Measurements from ENCODE around the gene CACNA1A.
"Not testable (repeated sequence)": the region's sequence is repeated elsewhere in the genome, so short reads cannot be mapped to it uniquely, and the experiment has no call there.

CACNA1A gene

DNA sequence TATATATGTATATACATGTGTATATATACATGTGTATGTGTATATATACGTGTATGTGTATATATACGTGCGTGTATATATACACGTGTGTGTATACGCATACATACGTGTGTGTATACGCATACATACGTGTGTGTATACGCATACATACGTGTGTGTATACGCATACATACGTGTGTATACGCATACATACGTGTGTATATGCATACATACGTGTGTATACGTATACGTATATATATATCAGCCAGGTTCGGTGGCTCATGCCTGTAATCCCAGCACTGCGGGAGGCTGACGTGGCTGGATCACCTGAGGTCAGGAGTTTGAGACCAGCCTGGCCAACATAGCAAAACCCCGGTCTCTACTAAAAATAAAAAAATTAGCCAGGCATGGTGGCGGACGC lies 321.4 kb downstream of the CACNA1A start:
- H3K27ac ChIP-seq, H3K4me3 ChIP-seq: not testable (repeated sequence)

DNA sequence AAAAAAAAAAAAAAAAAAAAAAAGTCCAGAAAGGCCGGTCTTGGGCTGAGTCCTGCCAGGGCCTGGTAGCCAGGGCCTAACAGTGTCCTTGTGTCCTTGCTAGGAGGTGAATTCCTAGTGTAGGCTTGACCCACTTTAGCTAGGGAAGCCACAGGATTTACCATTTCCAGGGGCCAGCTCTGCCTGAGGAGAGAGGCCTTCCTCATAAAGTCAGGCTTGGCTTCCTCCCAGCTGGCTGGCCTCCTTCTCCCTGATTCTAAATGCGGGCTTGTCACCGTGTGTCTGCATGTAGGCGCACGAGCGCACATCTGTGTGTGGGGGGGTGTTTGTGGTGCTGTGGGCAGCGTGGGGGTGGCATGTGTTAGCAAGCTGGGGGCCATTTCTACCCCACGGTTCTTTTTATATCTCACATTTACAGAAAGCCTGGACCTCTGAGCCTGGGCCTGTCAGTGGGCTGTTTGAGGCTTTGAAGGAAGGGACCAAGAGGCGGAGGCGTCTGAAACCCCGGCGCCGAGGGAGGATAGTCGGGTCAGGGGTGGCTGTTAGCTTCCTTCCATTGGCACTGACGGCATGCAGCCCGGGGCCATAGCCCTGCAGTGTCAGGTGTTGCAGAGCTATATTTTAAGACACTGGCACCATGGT lies 324.4 kb downstream of the CACNA1A start:
- Histone ChIP-seq H3K4me3 (no peak overlapping the region), H3K27ac (peak overlapping the region in 13 of 21 experiments; percentile 0 to 81 (median 51))

DNA sequence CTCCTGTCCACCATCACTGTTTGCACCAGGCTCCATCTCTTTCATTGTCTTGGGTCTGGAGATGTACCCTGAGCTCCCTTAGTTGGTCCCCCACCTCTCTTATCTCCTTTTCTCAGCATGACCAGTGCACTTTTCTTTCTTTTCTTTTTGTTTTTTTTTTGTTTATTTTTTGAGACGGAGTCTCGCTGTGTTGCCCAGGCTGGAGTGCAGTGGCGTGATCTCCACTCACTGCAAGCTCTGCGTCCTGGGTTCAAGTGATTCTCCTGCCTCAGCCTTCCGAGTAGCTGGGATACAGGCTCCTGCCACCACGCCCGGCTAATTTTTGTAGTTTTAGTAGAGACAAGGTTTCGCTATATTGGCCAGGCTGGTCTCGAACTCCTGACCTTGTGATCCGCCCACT lies 328.0 kb downstream of the CACNA1A start:
- not testable (repeated sequence) for H3K4me3 ChIP-seq, H3K27ac ChIP-seq

DNA sequence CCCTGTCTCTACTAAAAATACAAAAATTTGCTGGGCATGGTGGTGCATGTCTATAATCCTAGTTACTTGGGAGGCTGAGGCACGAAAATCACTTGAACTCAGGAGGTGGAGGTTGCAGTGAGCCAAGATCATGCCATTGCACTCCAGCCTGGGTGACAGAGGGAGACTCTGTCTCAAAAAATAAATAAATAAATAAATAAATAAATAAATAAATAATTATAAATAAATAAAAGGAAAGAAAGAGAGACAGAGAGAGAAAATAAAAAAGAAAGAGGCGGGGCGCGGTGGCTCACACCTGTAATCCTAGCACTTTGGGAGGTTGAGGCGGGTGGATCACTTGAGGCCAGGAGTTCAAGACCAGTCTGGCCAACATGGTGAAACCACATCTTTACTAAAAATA lies 328.7 kb downstream of the CACNA1A start:
- not testable (repeated sequence) for H3K27ac ChIP-seq

DNA sequence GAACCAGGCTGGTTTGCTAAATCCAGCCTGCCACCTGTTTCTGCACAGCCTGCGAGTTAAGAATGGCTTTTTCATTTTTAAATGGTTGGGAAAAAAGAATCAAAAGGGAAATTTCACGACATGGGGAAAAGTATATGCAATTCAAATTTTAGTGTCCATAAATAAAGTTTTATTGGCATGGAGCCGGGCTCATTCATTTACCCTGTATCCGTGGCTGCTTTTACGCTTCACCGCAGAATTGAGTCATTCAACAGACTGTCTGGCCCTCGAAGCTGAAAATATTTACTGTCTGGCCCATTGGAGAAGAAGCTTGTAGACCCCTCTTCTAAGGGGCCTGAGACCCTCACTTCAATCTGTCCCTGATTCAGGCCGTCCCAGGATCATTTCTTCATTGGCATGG lies 329.9 kb downstream of the CACNA1A start:
- Histone ChIP-seq H3K27ac (no peak overlapping the region), H3K4me3 (no peak overlapping the region)

More for the DNA sequence above, 328.7 kb downstream of the CACNA1A start:
- not testable (repeated sequence) for H3K4me3 ChIP-seq

DNA sequence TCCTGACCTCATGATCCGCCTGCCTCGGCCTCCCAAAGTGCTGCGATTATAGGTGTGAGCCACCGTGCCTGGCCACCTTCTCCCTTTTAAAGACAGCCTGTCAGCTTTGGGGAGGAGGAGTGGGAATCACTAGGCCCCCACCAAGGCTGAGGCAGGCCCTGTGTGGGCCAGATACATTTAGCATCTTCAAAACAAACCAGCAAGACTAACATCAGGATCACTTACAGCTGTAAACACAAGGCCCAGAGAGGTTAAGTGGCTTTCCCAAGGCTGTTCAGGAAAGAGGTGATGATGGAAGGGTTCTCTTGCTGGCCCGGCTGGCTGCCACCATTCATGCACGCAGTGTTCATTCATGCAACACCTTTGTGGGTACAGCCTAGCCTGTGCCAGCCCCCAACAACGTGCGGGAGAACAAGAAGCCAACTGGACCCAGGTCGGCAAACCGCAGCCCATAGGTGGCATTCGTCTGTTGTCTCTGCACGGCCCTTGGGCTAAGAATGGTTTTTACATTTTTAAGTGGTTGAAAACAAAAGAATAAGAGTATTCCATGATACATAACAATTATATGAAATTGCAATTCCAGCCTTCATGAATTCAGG lies 333.0 kb downstream of the CACNA1A start:
- peak overlapping the region in 20 of 21 experiments; percentile 65 to 97 (median 86) for H3K27ac ChIP-seq
- no peak overlapping the region for H3K4me3 ChIP-seq

DNA sequence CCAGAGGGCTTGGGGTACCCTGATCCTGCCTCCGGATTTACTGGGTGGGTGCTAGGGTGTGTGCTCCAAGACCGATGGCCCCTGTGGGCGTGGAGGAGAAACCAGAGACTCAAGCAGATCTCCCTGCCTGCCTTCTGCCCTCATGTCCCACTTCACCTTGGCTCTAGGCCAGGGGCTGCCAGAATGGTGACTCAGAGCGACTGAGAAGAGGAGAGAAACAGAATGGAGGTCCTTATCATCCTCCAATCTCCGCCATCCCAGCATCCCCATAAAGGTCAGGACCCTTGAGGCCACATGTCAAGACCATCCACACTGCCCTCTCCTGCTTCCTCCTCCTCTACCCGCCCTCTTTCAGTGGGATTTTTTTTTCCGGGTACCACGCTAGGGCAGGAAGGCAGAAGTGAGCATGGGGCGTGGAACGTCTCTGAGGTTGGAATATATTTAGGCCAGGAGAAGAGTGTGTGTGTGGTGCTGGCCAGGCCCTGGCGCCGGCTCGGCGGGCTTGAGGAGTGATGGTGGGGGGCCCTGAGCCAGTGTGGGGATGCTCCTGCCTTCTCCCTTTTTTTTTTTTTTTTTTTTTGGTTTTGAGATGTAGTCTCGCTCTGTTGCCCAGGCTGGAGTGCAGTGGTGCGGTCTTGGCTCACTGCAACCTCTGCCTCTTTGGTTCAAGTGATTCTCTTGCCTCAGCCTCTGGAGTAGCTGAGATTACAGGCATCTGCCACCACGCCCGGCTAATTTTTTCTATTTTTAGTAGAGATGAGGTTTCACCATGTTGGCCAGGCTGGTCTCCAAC lies 333.7 kb downstream of the CACNA1A start:
- peak overlapping the region in 20 of 21 experiments; percentile 65 to 97 (median 86) for H3K27ac ChIP-seq

DNA sequence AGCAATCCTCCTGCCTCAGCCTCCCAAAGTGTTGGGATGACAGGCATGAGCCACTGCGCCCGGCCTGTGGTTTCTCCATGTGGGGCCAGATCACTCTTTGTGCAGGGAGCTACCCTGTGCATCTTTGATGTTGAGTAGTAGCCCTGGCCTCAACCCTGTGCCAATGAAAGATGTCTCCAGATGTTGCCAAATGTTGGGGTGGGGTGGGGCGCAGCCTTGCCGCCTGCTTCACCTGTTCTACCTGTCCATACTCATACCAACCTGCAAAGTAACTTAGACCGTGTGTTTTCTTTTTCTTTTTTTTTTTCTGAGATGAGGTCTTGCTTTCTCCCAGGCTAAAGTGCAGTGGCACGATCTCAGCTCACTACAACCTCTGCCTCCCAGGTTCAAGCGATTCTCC lies 335.1 kb downstream of the CACNA1A start:
- Histone ChIP-seq H3K4me3 (no peak overlapping the region), H3K27ac (peak overlapping the region in 20 of 21 experiments; percentile 49 to 97 (median 92))

More for the DNA sequence above, 333.7 kb downstream of the CACNA1A start:
- peak overlapping the region in 1 of 7 experiments; percentile 4 for H3K4me3 ChIP-seq

DNA sequence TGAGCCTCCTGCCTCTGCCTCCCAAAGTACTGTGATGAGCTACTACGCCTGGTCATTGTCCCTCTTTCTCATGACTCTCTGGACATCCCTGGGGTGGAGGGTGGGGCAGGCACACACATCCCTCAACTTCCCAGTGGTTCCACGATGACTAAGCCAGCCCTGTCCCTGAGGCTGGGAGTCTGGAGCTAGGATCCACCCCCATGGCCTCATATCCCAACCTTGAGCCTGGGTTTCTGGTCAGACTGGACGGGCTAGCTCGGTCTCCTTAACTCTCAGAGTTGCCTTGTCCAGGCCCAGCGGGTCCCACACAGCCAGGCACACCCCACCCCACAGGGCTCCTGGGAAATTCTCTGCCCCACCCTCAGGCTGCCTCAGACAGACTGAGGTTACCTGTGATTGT lies 336.5 kb downstream of the CACNA1A start:
- no peak overlapping the region for H3K4me3 ChIP-seq
- peak overlapping the region in 20 of 21 experiments; percentile 49 to 97 (median 93) for H3K27ac ChIP-seq

DNA sequence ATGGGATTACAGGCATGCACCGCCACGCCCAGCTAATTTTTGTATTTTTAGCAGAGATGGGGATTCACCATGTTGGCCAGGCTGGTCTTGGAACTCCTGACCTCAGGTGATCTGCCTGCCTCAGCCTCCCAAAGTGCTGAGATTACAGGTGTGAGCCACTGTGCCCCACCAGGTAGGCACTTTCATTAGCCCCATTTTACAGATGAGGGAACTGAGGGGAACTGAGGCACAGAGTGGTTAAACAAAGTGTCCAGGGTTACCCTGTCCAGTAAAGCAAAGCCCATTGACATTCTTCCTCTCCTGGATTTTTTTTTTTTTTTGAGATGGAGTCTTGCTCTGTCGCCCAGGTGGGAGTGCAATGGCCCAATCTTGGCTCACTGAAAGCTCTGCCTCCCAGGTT lies 340.1 kb downstream of the CACNA1A start:
- peak overlapping the region in 18 of 21 experiments; percentile 1 to 97 (median 94) for H3K27ac ChIP-seq
- H3K4me3 ChIP-seq = not testable (repeated sequence)

DNA sequence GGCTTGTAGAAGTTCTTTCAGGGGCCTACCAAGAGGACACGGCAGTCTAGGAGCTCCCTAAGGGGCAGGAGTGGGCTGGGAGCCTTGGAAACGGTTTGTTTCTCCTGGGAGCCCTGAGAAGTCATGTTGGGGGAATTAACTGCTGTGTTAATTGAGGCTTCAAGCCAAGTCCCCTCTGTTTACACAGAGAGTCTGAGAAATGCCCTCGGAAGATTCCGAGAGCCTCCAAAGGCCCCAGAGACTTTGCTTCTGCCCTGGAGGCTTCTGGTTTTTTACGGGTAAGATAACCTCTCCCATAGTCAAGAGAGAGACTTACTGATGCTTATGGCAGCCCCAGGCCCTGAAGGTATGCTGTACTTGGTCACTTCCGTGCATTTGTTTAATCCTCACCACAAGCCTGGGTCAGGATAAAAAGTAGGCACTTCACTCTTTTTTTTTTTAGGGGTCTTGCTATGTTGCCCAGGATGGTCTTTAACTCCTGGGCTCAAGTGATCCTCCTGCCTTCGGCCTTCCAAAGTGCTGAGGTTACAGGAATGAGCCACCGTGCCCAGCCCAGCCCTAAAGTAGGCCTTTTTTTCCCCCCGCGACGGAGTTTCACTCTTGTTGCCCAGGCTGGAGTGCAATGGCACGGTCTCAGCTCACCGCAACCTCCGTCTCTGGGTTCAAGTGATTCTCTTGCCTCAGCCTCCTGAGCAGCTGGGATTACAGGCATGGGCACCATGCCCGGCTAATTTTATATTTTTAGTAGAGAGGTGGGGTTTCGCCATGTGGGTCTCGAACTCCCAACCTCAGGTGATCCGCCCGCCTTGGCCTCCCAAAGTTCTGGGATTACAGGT lies 340.9 kb downstream of the CACNA1A start:
- Histone ChIP-seq H3K27ac (peak overlapping the region in 20 of 21 experiments; percentile 82 to 97 (median 94)), H3K4me3 (peak overlapping the region in 1 of 7 experiments; percentile 12)

DNA sequence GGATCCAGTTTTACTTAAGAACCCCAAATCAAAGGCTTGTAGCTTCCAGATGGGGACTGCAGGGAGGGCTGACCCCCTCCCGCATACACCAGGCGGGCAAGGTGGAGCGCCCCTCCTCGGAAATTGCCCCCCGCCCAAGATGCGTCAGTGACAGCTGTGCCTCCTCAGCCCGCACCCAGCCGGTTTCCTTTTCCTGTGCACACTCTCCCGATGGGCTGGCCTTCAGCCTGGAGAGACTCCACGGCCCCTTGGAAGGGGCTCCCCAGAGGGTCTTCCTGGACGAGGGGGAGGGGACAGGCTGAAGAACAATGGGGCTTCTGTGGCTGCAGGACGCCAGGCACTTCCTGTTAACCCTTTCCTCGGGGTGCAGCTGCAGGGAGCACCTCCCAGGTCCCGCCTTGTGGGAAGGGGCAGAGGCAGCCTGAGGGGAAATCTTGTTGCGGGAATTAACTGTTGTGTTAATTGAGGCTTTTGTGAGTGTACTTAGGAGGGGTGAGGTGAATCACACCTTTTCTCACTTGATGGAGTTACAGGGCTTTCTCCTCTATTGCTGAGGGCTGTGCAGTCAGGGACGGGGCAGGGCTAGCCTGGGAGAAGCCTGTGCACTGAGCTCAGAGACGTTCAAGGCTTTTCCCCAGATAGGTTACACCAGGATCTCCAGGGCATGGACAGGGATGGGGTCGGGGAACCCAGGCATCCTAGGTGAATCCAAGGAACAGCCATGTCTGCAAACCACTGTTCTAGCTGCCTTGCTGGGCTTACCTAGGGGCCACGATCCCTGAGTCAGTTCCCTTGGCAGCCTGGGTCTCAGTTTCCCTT lies 341.7 kb downstream of the CACNA1A start:
- Histone ChIP-seq H3K4me3 (peak overlapping the region in 6 of 7 experiments; percentile 3 to 32 (median 10)), H3K27ac (peak overlapping the region; percentile 64 to 97 (median 94))

DNA sequence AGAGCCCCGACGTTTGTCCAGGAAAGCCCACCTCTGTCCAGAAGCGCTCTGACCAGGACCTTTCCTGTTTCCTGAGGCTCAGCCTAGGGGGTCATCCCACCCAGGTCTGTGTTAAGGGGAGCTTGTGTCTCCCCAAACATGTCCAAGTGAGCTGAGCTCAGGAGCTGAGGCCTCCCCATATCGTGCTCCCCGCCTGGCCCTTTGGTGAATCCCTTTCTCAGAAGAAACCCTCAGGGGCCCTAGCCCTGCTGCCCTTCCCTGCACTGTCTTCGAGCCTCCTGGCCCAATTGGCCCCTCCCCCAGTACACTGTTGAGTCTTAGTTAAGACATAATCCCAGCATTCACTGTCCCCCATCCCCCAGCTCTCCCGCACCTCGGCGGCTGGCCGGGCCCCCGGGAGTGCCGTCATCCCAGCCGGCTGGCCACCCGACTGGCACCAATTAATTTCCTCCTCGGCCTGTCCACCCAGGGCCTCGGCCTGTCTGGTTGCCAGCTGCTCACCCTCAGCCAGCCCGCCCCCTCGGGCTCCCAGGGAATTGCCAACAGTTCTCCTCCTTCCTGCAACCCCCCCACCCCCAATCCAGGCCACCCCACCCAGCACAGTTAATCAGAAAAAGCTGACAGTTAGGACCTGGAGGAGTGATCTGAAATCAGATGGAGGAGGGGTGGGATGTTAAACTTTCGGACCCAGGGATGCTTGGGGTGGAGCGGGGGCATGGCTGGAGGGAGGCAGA lies 342.5 kb downstream of the CACNA1A start:
- Histone ChIP-seq H3K27ac (peak overlapping the region; percentile 64 to 97 (median 94)), H3K4me3 (peak overlapping the region; percentile 4 to 32 (median 23))

DNA sequence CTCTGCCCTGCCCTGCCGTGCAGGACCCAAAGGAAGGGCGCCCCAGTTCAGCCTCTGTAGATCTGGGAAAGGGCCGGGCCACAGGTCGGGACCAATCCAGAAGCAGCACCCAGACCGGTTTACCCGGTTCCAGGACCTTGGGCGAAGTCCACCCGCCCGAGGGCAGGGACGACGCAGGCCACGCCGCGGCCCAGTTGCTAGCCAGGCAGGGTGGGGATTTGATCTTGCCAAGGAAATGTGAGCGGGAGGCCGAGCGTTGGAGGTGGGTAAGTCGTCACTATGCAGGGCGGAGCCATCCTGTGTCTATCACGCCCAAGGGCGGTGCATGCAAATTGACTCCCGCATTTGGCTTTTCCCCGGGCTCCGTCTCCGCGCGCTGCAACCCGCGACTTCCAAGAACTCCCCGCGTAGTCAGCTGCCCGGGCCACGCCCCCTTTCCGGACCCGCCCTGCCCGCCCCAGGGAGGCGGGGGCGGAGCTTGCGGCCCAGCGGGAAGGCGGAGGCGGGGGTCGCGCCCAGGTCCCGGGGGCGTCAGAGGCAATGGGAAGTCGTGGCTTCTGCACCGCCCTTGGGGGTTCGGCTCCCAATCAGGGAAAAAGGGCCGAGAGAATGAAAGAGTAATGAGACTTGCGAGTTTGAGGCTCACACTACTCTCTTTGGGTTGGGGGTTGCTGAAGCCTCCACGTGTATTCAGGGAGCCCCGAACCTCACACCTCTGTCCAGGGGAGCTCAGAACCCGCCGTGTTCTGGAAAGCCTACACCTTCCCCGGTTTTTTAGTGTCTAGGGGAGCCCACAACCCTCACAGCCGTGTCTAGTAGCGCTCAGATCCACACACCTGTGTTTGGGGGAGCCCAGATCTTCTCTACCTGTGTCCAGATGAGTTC lies 343.3 kb downstream of the CACNA1A start:
- peak overlapping the region; percentile 64 to 97 (median 94) for H3K27ac ChIP-seq
- H3K4me3 ChIP-seq = peak overlapping the region; percentile 20 to 32 (median 23)

DNA sequence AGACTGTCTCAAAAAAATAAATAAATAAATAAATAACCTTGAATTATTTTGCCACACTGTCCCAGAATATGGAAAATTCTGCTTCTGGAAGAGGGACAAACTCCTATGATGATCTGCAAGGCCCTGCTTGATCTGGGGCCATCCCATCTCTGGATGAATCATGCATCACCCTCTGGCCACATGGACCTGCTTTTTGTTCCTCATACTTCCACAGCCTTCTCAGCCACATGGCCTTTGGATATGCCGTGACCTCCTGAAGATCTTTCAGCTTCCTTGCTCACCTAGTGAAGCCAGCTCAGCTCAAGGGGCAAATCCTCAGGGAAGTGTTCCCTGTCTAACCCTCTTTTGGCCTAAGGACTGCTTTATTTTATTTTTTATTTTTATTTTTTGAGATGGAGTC lies 345.7 kb downstream of the CACNA1A start:
- peak overlapping the region in 12 of 21 experiments; percentile 8 to 95 (median 46) for H3K27ac ChIP-seq
- no peak overlapping the region for H3K4me3 ChIP-seq

DNA sequence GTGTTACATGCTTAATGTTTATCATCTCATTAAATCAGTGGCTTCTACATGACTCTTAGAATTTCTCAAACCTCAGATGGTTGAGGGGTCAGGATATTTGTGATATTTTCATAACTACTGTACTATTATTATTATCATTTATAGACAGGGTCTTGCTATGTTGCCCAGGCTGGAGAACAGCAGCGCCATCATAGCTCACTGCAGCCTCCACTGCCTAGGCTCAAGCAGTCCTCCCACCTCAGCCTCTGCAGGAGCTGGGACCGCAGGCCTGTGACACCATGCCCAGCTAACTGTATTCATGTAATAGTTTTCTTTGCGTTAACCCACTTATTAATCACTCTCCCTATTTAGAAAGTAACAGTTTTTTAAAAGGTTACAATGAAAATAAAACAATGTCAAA lies 346.6 kb downstream of the CACNA1A start:
- peak overlapping the region in 2 of 21 experiments; percentile 27 to 64 for H3K27ac ChIP-seq

More for the DNA sequence above, 346.6 kb downstream of the CACNA1A start:
- no peak overlapping the region for H3K4me3 ChIP-seq

All from skin epidermis (tissue), 12 donors.